ENCODE results near the gene BACH2.

The BACH2 gene

DNA sequence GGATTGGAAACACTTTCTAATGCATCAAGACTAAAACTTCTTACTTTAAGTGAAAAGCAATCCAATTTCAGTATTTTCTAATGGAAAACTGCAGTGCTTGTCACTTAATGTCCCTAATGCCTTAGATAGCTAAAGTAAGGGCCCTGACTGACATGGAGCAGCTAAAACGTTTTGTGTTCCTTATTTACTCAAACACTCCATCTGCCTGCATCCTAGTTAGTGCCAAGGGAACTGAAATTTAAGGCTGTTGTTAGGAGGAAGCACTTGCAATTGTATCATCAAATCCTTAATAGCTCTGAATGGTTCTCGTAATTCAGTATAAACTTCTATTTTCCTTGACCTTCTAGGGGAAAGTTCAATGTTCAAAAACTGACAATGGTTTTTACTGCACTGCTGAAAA lies 274.9 kb downstream of the BACH2 start:
- DNase-seq, result no peak

DNA sequence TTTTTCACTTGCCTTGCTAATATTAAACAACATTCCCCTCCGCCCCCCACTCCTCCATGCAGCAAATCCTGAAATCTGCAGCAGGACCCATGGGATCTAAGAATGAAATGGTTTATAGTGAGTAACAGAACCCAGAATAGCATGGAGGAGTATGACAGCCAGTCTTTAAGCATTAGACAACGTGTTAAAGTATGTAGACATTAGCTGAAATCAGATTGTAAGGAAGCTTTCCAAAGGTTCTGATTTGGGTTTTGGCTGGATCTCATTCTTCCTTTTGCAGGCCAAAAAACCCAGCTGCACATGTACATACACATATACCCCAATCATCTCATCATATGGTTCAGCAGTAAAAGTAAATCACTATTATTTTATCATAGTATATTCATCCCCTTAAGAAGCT lies 275.9 kb downstream of the BACH2 start:
- DNase-seq, result no peak

DNA sequence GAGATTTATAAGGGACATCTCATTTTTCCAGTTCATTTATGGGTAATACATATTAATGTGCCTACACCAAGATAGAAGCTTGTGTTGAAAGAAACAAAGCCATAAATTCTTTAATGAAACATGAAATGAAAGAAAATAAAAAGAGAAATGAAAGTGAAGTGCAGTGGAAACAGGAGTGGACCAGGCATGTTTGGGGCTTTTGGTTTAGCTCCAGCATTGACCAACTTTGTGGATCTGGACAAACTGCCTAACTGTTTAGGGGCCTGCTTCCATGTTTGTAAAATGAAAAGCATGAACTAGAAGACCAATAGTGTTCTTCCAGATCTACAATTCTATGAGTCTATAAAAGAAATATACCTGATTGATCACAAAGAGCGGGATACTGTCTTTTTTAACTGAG lies 277.4 kb downstream of the BACH2 start:
- no peak for DNase-seq

DNA sequence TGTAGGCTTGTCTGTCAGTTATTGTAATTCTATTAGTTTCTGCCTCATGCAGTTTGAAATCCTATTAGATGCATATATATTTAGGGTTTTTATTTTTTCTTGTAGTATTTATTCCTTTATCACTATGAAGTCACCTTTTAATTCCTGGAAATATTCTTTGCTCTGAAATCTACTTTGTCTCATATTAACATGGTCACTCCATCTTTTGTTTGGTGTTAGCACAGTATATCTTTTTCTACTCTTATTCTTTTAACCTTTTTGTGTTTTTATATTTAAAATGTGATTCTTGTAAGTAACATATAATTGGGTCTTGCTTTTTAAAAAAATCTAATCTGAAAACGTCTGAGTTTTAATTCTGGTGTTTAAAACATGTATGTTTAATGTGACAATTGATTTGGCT lies 280.8 kb downstream of the BACH2 start:
- no peak for DNase-seq

DNA sequence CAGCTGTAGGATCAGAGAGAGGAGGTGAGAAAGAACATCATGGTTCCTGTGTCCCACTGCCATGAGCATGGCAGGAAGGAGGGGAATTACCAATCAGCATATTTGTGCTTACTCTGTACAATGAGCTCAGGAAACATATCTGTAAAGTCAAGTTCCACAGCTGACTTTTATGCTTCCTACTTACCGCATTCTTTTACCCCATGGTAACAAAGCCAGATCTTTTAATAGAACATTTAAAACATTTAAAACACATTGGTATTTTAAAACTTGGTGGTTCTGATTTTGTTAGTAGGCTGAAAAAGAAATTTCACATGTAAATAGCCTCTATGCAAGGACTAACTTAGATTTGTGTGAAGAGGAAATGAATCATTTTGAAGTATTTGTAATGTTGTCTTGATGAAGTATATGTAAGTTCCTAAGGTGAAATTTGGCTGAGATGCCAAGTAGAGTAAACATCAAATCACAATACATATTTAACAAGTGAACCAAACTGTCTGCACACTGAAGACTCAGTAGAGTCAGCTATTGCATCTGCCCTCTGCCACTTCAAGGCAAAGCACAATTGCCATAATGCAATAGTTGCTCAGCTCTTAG lies 287.6 kb downstream of the BACH2 start:
- no peak for DNase-seq

DNA sequence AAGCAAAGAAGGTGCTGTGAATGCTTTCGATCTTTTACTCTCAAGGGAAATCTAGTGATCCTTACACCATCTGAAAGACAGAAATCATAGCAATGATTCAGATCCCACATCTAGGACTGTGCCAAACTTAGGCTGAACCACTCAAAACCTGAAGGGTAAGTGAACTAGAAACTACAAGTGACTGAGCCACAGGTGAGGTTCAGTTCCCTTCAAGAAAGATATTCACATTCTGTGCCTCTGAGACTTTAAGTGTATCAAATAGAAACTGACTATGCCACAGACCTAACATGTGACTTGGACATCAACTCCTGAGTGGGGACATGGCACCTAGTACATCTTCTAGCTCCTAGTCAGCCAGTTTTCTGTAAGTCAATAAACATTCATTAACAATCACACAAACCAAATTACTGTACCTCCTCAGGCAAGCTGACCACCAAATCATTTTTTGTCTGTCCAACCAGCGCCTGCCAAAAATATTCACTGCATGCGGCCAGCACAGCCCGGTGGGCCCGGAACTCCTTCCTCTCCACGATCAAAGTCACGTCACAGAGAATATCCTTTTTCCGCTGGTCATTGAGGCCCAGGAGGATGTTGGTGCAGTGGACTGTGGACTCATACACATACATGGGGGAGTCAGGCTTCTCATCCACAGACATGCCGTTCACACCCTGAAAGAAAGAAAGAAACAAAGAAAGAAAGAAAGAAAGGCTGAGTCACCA lies 288.3 kb downstream of the BACH2 start:
- DNase-seq, result no peak

DNA sequence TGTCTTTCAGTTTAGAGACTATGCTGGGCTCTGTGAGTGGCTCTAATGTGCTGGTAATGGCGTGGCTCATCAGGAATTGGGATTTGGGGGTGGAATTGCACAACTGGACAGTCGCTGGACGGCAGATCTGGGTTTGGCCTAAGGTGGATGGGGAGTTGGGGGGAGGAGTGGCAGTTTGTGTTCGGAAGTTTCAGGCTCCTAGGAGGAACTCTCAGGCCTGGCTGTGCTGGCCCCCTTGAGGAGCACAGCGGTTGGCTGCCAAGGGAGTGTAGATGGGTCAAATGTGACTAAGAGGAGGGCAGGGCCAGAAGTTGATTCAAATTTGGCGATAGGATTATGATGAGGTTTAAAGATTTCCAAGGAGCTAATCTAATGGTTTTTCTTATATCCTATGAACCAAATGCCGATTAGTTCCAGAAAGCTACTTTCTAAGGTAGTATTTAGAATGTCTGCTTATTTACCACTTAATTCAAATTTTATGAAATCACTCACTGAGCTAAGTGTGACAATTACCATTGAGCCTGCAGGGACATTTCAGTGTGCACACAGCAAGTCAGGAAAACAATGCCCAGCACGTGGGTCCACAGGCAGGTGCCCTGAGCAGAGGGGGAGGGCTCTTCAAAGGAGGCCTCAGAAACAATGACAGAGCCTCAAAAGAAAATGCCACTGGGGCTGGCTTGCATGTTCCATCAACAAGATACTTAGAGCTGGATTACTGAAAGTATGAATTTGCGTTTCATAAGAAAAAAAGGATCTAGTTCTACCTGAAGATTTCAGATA lies 291.4 kb downstream of the BACH2 start:
- no peak for DNase-seq

DNA sequence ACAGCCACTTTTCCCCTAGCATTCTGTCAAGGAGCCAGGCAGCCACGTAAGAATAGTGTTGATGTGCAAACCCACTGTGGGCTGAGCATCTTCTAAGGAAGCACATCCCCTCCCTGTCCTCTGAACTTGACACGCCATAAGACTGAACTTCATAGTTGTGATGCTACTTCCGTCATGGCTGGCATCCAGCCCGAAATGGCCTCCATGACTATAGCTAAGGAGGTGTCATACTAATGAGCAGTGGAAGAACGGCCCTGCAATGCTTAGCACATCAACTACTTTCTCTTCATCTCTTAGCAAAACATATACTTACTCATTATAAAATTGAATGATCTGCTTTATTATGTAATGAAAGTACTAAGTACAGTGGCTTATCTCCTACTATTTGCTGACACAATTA lies 292.1 kb downstream of the BACH2 start:
- no peak for DNase-seq

DNA sequence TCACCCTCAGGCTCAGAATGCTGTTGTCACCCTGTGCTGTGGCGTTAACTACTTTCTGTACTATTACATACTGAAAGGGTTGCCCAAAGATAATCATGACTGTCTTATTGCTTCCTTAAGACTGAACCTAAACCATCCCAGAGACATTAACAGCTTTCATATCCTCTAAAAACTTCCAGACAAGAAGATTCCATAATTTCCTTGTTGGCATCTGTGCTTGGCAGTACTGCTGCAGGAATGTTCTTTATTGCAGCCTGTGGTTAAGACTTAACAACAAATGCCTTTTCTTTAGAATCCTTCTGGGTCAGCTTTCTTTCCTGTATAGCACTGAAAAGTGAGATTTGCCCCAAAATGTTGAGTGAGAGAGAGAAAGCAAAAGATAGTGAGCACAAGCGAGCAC lies 292.7 kb downstream of the BACH2 start:
- DNase-seq, result no peak

DNA sequence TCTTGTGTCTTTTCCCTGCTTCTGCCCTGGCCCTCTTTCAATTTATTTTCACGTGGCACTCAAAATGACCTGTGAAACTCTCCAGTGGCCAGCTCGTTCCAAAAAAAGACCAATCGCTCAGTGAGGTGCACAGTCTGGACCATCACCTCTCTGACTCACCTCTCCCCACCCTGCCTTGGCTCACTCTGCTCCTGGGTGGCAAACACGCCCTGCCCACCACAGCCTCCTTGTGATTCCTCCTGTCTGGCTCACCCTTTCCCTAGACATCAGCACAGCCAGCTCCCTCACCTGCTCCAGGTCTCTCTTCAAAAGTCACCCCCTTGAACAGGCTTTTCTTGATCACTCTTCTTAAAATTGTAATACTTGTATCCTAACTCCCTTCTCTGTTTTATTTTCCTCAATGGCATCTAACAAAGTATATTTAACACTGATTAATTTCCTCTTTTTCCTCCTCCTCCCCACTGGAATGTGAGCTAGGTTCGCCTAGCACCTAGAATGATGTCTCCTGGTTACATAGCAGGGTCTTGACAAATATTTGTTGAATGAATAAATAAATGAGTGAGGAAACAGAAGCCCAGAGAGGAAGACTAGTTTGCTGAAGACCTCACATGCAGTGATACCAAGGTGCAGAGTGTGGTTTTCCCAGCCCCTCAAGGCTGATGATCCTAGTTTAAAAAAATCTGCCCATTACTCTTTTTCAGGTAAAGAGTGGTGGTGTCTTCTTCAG lies 293.4 kb downstream of the BACH2 start:
- DNase-seq, result no peak

DNA sequence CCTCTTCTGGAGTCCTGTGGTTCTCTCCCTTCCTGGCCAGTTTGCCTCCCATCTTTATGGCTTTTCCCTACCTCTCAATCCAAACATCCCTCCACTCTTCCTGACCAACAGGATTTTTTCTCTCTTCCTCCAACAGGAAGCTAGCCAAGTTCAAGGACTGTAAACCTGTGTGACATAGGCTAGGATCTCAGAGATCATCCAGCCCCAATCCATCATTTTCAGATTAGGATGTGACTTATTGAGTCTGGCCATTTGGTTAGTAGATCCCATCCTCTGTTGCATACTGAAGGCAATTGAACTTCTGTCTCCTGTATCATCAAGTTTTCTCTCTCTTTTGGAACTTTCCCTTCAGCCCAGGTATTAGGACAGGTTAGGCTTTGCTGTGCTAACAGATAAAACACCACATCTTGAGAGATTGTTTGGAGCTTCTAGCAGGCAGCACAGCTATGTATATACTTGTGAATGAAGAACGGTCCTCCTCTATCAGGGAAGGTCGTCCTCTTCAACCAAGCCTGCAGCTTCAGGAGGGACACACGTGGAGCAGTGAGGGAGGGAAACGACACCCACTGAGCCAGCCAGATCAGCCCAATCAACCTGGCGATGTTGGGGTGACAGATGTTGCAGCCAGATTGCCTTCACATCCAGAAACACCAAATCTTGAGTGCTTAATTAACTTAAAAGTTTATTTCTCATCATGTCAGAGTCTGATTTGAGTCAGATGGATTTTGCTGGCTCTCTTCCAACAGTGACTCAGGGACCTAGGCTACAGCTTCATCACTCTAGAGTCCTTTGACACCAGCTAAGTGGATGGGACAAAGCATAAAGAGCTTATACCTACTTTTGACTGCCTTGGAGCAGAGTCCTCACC lies 295.5 kb downstream of the BACH2 start:
- DNase-seq, result no peak

DNA sequence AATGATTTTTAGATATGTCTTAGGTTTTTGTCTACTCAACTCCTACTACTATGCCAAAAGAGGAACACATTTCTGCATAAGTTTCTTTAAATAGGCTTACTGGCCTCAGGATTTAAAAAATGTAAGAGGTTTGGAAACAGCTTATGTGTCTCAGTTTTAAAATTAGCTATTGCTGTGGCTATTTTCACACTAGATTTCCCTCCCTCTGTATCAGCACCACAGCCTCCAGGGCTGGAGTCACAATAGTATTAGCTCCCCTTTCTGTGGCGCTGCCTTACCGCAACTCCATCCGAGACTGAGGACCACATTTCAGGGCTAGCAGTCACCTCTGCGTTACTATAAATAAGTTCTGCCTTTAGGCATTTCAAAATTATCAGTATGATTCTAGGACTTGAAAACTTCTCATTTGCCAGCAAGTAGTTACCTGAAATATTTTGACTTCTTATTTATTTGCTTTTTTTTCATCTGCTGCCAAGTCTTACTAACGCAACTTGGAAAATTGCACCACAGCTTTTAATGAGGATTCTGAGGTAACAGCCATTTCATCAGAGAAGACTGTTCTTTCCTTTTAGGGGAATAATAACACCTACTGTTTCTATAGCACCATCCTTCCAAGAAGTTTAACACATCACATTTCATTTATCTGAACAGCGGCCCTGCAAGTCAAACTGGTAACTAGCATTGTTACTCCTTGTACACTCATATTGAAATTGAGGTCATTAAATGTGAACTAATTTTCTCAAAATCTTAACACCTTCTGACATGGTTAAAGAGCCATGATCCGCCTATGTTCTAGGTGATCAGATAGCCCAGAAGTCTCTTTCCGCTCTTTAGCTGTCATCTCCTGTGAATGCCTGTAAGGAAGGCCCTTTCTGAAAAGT lies 296.5 kb downstream of the BACH2 start:
- DNase-seq, result no peak

DNA sequence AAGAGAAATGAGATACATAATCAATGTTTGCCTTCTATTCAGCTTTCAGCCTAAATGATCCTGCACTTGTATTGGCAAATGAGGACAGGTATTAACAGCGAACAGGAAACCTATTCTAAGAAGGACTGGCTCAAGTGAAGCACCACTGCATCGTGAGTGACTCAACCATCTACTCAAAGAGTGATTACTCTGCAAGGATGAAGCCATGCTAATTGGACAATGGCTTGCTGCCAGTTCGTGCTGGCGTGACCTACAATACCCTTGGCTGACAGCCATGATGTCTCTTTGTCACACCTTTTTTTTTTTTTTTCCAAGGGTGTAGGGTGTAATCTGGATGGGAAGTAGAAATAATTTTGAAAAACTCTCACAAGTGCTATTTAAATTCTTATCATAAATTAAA lies 297.5 kb downstream of the BACH2 start:
- no peak for DNase-seq

DNA sequence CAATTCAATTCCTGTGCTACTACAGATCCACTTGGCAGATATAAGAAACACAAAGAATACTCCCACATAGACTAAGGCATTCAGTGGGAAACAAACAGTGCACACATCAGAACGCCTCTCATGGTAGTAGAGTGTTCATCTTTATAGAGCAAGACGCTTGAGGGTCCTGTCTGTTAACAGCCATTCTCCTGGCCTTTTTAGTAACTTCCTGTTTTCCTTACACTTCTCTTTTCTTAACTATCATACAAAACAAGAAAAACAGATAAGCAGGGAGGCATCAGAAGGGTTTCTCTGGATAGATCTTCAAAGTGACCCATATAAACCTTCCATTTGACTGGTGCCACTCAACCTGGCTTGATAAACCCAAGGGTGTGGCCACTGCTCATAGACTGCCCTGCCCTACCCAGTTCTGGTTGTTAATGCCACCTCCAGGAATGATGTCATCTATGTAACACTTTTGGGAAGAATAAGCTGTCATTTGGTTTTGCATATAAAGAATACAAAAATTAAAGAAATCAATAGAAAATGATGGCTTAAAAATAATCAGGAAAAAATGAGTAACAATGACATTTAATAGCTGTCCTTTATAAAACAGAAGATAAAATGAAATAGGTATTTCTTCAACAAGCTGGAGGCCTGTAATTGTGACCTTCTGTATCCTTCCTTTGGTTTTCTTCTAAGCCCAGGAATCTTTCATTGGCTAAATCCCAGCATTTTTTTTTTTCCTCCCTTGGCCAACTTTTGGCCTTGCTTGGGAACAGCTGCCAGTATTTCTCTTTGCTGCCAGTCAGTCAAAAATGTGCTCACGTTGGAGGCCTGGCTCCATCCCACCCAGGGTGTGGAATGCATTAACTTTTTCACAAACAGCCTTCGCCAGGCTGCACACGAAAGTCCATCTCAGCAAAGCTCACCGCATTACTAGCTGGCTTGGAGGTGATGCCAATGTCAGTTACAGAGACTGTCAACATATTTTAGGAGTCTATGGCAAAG lies 298.9 kb downstream of the BACH2 start:
- no peak for DNase-seq

DNA sequence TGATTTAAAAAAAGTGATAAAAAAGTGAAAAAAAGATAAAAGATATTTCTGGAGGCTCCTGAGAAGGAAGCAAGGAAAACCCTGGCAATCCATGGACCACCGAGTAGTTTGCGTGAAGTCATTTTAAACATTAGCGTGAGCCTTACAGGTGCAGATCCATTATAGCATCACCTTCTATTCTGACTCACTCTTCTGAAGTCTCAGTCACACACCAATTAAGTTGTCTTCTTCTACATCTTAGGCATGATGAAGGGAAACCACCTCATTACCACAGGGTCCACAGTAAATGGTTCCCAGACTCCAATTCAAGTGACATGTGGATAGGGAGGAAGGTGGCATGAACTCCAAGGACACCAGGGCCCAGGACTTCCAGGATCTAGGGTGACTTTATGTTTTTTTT lies 303.2 kb downstream of the BACH2 start:
- DNase-seq, result no peak

DNA sequence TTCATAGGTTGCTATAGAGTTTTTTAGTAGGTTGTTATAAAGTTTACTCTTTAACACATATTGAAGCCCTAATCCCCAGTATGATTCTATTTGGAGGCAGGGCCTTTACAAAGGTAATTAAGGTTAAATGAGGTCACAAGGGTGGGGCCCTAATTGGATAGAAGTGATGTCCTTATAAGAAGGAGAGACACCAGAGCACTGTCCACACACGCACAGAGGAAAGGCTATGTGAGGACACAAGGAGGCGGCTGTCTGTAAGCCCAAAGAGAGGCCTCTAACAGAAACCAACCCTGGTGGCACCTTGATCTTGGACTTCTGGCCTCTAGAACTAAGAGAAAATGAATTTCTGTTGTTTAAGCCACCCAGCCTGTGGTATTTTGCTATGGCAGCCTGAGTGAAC lies 303.8 kb downstream of the BACH2 start:
- DNase-seq, result no peak

DNA sequence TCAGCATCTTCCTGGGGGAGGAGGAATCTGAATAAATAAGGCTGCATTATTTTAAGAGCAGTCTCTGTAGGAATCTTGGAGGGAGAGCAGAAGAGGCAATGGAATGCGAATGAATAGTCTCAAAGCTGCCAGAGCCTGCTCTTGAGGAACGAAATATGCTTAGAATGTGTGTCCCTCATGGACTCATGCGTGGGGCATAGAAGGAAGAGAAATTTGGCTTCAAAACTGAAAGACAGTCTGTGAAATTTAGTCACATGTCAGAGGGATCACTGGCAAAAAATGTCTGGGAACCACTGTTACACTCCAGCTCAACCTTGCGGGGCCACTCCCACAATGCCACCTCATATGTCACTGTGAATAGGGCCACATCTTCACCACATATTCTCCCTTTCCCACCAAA lies 306.9 kb downstream of the BACH2 start:
- DNase-seq, result no peak

DNA sequence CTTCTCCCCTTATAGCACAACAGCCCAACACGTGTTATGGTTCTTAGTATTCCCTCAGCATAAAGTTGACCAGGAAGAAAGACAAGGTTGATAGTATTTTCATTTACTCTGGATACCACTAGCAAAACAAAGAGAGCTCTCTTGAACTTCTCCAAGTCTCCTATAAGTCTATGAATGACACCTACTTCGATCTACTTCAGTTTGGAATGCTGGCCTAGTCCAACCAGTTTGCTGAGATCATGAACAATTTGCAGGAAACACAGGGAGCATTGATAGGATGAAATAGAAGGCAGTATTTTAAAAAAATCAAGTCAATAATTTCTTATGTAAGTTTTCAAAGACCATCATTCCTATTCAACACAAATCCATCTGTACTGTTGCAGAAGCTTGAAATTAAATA lies 308.8 kb downstream of the BACH2 start:
- DNase-seq, result no peak

DNA sequence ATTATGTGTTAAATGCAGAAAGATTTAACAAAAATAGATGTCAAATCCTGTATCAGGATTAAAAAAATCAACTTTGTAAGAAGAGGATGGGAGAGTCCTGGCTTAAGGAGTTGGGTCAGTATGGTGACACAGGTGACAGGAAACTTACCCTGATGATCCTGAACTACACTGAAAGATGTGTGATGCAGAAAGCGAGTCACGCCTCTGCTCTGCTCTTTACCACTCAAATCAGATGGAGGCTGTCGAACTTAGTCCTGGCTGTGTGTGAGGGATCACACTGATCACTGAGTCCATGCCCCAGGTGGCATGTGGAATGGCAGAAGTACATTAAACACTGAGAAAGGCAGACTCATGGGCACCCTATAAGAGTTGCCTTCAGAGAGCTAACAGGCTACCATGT lies 309.5 kb downstream of the BACH2 start:
- no peak for DNase-seq

DNA sequence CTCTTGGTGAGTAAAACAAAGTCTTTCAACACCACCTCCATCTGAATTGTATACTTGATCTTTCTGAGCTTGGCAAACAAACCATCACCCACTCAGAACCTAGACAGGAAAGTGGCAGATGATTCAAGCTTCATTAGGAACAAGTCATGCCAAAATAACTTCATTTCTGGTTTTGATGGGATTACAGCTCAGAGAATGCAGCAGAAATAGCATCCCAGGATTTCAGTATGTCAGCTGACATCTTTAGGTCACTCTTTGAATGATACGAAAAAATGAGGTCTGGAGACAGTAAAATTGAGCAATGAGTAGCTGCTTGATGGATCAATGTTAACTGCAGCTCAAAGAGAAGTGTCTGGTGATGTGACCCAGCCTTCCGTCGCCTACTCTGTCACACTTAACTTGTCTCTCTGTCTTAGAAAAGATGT lies 310.0 kb downstream of the BACH2 start:
- DNase-seq, result no peak
